Chondrocyte (in vitro differentiated cells): ENCODE data around the gene KRT33B. TPM values are rescaled to one million over a fixed set of nuclear protein-coding genes. Genes with fewer than 3 reads are reported as not detected.
"Not testable (repeated sequence)": the region's sequence is repeated elsewhere in the genome, so short reads cannot be mapped to it uniquely, and the experiment has no call there.

Source experiments
- DNase-seq: peaks from one replicate; pipeline ENCODE4 v3.0.0; 2021; ENCODE audit warnings: mixed read lengths, low spot score
- H3K27ac Mint-ChIP-seq: one replicate; pipeline ENCODE4 v1.8.0; 2021; ENCODE audit warnings: mild to moderate bottlenecking, moderate library complexity, mixed read lengths; ENCODE audit not compliant: unreplicated experiment
- H3K27me3 Mint-ChIP-seq: 2 replicates; pipeline ENCODE4 v1.8.0; 2021; ENCODE audit warnings: low read depth, mixed read lengths
- H3K36me3 Mint-ChIP-seq: 2 replicates; pipeline ENCODE4 v1.8.0; 2021; ENCODE audit warnings: low read depth, mixed read lengths
- H3K4me1 Mint-ChIP-seq: 2 replicates; pipeline ENCODE4 v1.8.0; 2021; ENCODE audit warnings: low read depth, mild to moderate bottlenecking, mixed read lengths
- H3K4me3 Mint-ChIP-seq: one replicate; pipeline ENCODE4 v1.8.0; 2021; ENCODE audit warnings: mild to moderate bottlenecking, moderate library complexity, mixed read lengths; ENCODE audit not compliant: unreplicated experiment
- H3K9me3 Mint-ChIP-seq: 2 replicates; pipeline ENCODE4 v1.8.0; 2021; ENCODE audit warnings: low read depth, mixed read lengths
- CTCF ChIP-seq: fragments of 200-600 bp; sonication (generic); IDR thresholded peaks from 2 replicates; pipeline ENCODE4 v1.5.0; 2021; ENCODE audit warnings: antibody characterized with exemption, mild to moderate bottlenecking, moderate library complexity
- total RNA-seq: library from RNA; stranded (reverse); gene quantifications from 3 replicates; pipeline ENCODE4 v1.2.1, GENCODE V29; 2021

The KRT33B gene
- total RNA-seq, 1 donor from 2014 or later, result not detected

GRCh38 chr17:41360296-41360995 lies 9.2 kb downstream of the KRT33B start:
- DNase-seq, result no peak
- H3K27me3 Mint-ChIP-seq, result peaks cover 10% of the 10 kb centered on the region
- no peak overlapping the region for H3K27ac Mint-ChIP-seq
- TF ChIP-seq CTCF, result no peak
- peaks cover 3% of the 10 kb centered on the region for H3K36me3 Mint-ChIP-seq
- H3K4me1 Mint-ChIP-seq, result no peaks in the 10 kb centered on the region
- peaks cover 16% of the 10 kb centered on the region for H3K9me3 Mint-ChIP-seq
- no peak overlapping the region for H3K4me3 Mint-ChIP-seq

- no peaks in the 10 kb centered on the region for H3K4me1 Mint-ChIP-seq
Measured at GRCh38 chr17:41354536-41354935, 15.1 kb downstream of the KRT33B start.

GRCh38 chr17:41352597-41353366 lies 16.8 kb downstream of the KRT33B start:
- Mint-ChIP-seq H3K27ac (no peak overlapping the region), H3K4me3 (no peak overlapping the region), H3K9me3 (peaks cover 11% of the 10 kb centered on the region), H3K27me3 (peaks cover 31% of the 10 kb centered on the region), H3K36me3 (peaks cover 3% of the 10 kb centered on the region), H3K4me1 (no peaks in the 10 kb centered on the region)
- no peak for DNase-seq
- TF ChIP-seq CTCF, result no peak

More at GRCh38 chr17:41354536-41354935, 15.1 kb downstream of the KRT33B start:
- Mint-ChIP-seq H3K36me3 (peaks cover 3% of the 10 kb centered on the region), H3K27me3 (peaks cover 31% of the 10 kb centered on the region), H3K27ac (no peak overlapping the region), H3K4me3 (no peak overlapping the region), H3K9me3 (peaks cover 11% of the 10 kb centered on the region)
- DNase-seq, result no peak
- TF ChIP-seq CTCF, result no peak

GRCh38 chr17:41351177-41351576 lies 18.4 kb downstream of the KRT33B start:
- H3K27ac Mint-ChIP-seq, result no peak overlapping the region
- peaks cover 3% of the 10 kb centered on the region for H3K9me3 Mint-ChIP-seq
- TF ChIP-seq CTCF, result no peak
- peaks cover 24% of the 10 kb centered on the region for H3K27me3 Mint-ChIP-seq
- no peak overlapping the region for H3K4me3 Mint-ChIP-seq
- no peaks in the 10 kb centered on the region for H3K4me1 Mint-ChIP-seq
- DNase-seq, result no peak
- no peaks in the 10 kb centered on the region for H3K36me3 Mint-ChIP-seq

GRCh38 chr17:41350381-41350878 lies 19.2 kb downstream of the KRT33B start, which contains the start of gene KRT33A:
Gene KRT33A, minus strand, starts transcription at chr17:41350828. Its CDS starts 61 bp downstream, at chr17:41350767.
- peaks cover 21% of the 10 kb centered on the region for H3K27me3 Mint-ChIP-seq
- H3K4me1 Mint-ChIP-seq, H3K36me3 Mint-ChIP-seq, H3K27ac Mint-ChIP-seq, H3K9me3 Mint-ChIP-seq, H3K4me3 Mint-ChIP-seq, DNase-seq: not testable (repeated sequence)
